PC-3 (cell line): ENCODE results near the gene XPO1. TPM values are rescaled to one million over a fixed set of nuclear protein-coding genes. Genes with fewer than 3 reads are reported as not detected.
A peak's percentile ranks its signal among the peaks of the same experiment; 100 is the strongest.

ENCODE experiments used
- ATAC-seq: fragments of 200-7000 bp; cut with Tn5 transposase; 2 replicates; pipeline ENCODE4 v1.9.1; 2020; ENCODE audit warnings: mild to moderate bottlenecking, moderate library complexity
- BruUV-seq: library from RNA; stranded (reverse); fragments of 400-500 nt; replicated peaks from 2 replicates; lab custom pipeline; 2021; lab: Mats Ljungman, UMichigan
- CTCF ChIA-PET: fragments of 300-600 bp; sonication (Branson Sonifier 250); formaldehyde crosslinking; loops from one replicate; lab custom pipeline; 2022; ENCODE audit warnings: antibody characterized with exemption; lab: Charles Lee
- POLR2A ChIA-PET: fragments of 300-600 bp; sonication (Branson Sonifier 250); formaldehyde crosslinking; loops from one replicate; lab custom pipeline; 2022; ENCODE audit warnings: antibody characterized with exemption; ENCODE audit not compliant: unreplicated experiment; lab: Charles Lee
- DNase-seq: peaks from one replicate; pipeline ENCODE4 v3.0.0-alpha.2; 2015
- H2AFZ ChIP-seq: fragments of 300-600 bp; sonication (generic); 2 replicates; pipeline ENCODE4 v1.6.0; 2016; ENCODE audit warnings: antibody characterized with exemption, low read length
- H3F3A ChIP-seq: fragments of 300-600 bp; sonication (generic); one replicate; pipeline ENCODE4 v1.6.0; 2017; ENCODE audit warnings: antibody characterized with exemption, low read length, control low read depth, mild to moderate bottlenecking; ENCODE audit not compliant: unreplicated experiment
- H3K27ac ChIP-seq: fragments of 300-600 bp; sonication (generic); 2 replicates; pipeline ENCODE4 v1.5.1; 2016; ENCODE audit warnings: mild to moderate bottlenecking, low read length
- H3K27me3 ChIP-seq: fragments of 300-600 bp; sonication (generic); 2 replicates; pipeline ENCODE4 v1.6.1; 2016; ENCODE audit warnings: low read length, mixed read lengths
- H3K36me3 ChIP-seq: fragments of 300-600 bp; sonication (generic); 2 replicates; pipeline ENCODE4 v1.6.1; 2016; ENCODE audit warnings: low read depth, mixed run types, low read length, mixed read lengths
- H3K4me1 ChIP-seq: fragments of 300-600 bp; sonication (generic); 2 replicates; pipeline ENCODE4 v1.5.1; 2016; ENCODE audit warnings: low read length; ENCODE audit not compliant: insufficient read depth
- H3K4me2 ChIP-seq: fragments of 300-600 bp; sonication (generic); 2 replicates; pipeline ENCODE4 v1.6.0; 2016; ENCODE audit warnings: low read length
- H3K4me3 ChIP-seq: fragments of 300-600 bp; sonication (generic); 2 replicates; pipeline ENCODE4 v1.5.1; 2016; ENCODE audit warnings: mild to moderate bottlenecking, low read length, mixed read lengths
- H3K79me2 ChIP-seq: fragments of 300-600 bp; sonication (generic); 2 replicates; pipeline ENCODE4 v1.6.1; 2017; ENCODE audit warnings: low read length, mixed read lengths
- H3K9ac ChIP-seq: fragments of 300-600 bp; sonication (generic); 2 replicates; pipeline ENCODE4 v1.6.0; 2016; ENCODE audit warnings: mild to moderate bottlenecking, low read length
- H3K9me2 ChIP-seq: fragments of 300-600 bp; sonication (generic); replicated peaks from 2 replicates; pipeline ENCODE4 v1.6.1; 2016; ENCODE audit warnings: mixed run types, low read length, mixed read lengths
- H3K9me3 ChIP-seq: fragments of 300-600 bp; sonication (generic); 2 replicates; pipeline ENCODE4 v1.6.1; 2016; ENCODE audit warnings: low read length, mixed read lengths
- H4K20me1 ChIP-seq: fragments of 300-600 bp; sonication (generic); 2 replicates; pipeline ENCODE4 v1.6.1; 2016; ENCODE audit warnings: low read length, mixed read lengths
- CTCF ChIP-seq: fragments of 300-600 bp; sonication (generic); conservative IDR thresholded peaks from 2 replicates; pipeline ENCODE4 v1.5.1; 2017; ENCODE audit warnings: antibody characterized with exemption, low read depth, mild to moderate bottlenecking, low read length
- EZH2 ChIP-seq: fragments of 300-600 bp; sonication (generic); IDR thresholded peaks from one replicate; pipeline ENCODE4 v1.6.1; 2017; ENCODE audit warnings: antibody characterized with exemption, mild to moderate bottlenecking, low read length; ENCODE audit not compliant: unreplicated experiment
- EZH2phosphoT487 ChIP-seq: fragments of 300-600 bp; sonication (generic); IDR thresholded peaks from 2 replicates; pipeline ENCODE4 v1.6.1; 2018; ENCODE audit warnings: mild to moderate bottlenecking, antibody characterized with exemption, low read length, borderline replicate concordance
- intact Hi-C: fragments of 100-400 bp; cut with micrococcal nuclease; formaldehyde crosslinking; loops from 2 replicates; pipeline ENCODE4 v1.9.0; 2023
- total RNA-seq: library from RNA; depleted of rRNA; stranded (reverse); fragments of >200 nt; gene quantifications from 2 replicates; pipeline ENCODE4 v1.2.3, GENCODE V29; 2014

XPO1 gene
- total RNA-seq, 1 experiment from 2014 or later, result 138 TPM

GRCh38 chr2:61566566-61566965 lies 28.4 kb upstream of the XPO1 start:
- Histone ChIP-seq H3K27ac (no peak overlapping the region), H3K36me3 (no peaks in the 10 kb centered on the region), H3K4me1 (no peaks in the 10 kb centered on the region), H3K79me2 (no peaks in the 10 kb centered on the region), H3K9me2 (no peaks in the 10 kb centered on the region), H3K27me3 (no peaks in the 10 kb centered on the region), H4K20me1 (no peaks in the 10 kb centered on the region), H3K9me3 (no peaks in the 10 kb centered on the region), H3K9ac (no peak overlapping the region), H2AFZ (no peak overlapping the region), H3K4me2 (no peak overlapping the region), H3K4me3 (no peak overlapping the region), H3F3A (no peaks in the 10 kb centered on the region)
- CTCF ChIA-PET, result no interaction called here
- ATAC-seq (no peak), DNase-seq (peak; percentile 5)
- TF ChIP-seq CTCF, result no peak
- no peak for TF ChIP-seq EZH2phosphoT487
- no peak for TF ChIP-seq EZH2
- intact Hi-C loops, result no loop called here
- BruUV-seq, result no TSS peak
- POLR2A ChIA-PET, result no interaction called here

- Histone ChIP-seq H3K36me3 (no peaks in the 10 kb centered on the region), H3K27me3 (no peaks in the 10 kb centered on the region), H2AFZ (no peak overlapping the region), H3K4me1 (no peaks in the 10 kb centered on the region), H3K4me3 (no peak overlapping the region), H3K4me2 (no peak overlapping the region), H3K79me2 (no peaks in the 10 kb centered on the region), H3K9me2 (no peaks in the 10 kb centered on the region), H4K20me1 (no peaks in the 10 kb centered on the region), H3K9ac (no peak overlapping the region), H3F3A (no peaks in the 10 kb centered on the region), H3K27ac (no peak overlapping the region), H3K9me3 (no peaks in the 10 kb centered on the region)
- no TSS peak for BruUV-seq
- POLR2A ChIA-PET, result no interaction called here
- DNase-seq, result no peak
- no peak for ATAC-seq
- TF ChIP-seq CTCF, result no peak
- no peak for TF ChIP-seq EZH2phosphoT487
- no peak for TF ChIP-seq EZH2
- CTCF ChIA-PET, result no interaction called here
- intact Hi-C loops, result no loop called here
Observed at GRCh38 chr2:61562615-61563014, 24.5 kb upstream of the XPO1 start.

GRCh38 chr2:61558160-61558559 lies 20.0 kb upstream of the XPO1 start:
- Histone ChIP-seq H3K27me3 (no peaks in the 10 kb centered on the region), H3K9me3 (no peaks in the 10 kb centered on the region), H3K79me2 (no peaks in the 10 kb centered on the region), H3F3A (no peaks in the 10 kb centered on the region), H3K9ac (no peak overlapping the region), H2AFZ (no peak overlapping the region), H3K4me3 (no peak overlapping the region), H3K36me3 (no peaks in the 10 kb centered on the region), H3K9me2 (no peaks in the 10 kb centered on the region), H3K4me2 (no peak overlapping the region), H3K4me1 (no peaks in the 10 kb centered on the region), H3K27ac (no peak overlapping the region), H4K20me1 (no peaks in the 10 kb centered on the region)
- TF ChIP-seq CTCF (no peak), EZH2phosphoT487 (no peak), EZH2 (no peak)
- no peak for ATAC-seq
- no peak for DNase-seq
- CTCF ChIA-PET, result no interaction called here
- POLR2A ChIA-PET, result no interaction called here
- BruUV-seq, result no TSS peak
- intact Hi-C loops, result no loop called here
